RWPE1 (cell line): ENCODE results near the gene GAP43.
"Not testable (repeated sequence)": the region's sequence is repeated elsewhere in the genome, so short reads cannot be mapped to it uniquely, and the experiment has no call there.

Source experiments
- CTCF ChIA-PET: fragments of 350-600 bp; sonication (Branson Sonifier 250); formaldehyde crosslinking; extraction: SDS; loops from one replicate; lab custom pipeline; 2021; lab: Yijun Ruan, JAX
- POLR2A ChIA-PET: fragments of 400-600 bp; formaldehyde crosslinking; extraction: SDS; loops from one replicate; lab custom pipeline; 2020; ENCODE audit warnings: antibody characterized with exemption; ENCODE audit not compliant: low non-redundant PET; lab: Yijun Ruan, JAX
- DNase-seq: peaks from one replicate; pipeline ENCODE4 v3.0.0; 2012; ENCODE audit warnings: low spot score
- H3K27ac ChIP-seq: fragments of 450-650 bp; 2 replicates; pipeline ENCODE4 v1.5.1; 2017
- TF ChIP-seq, protein P1 (sequence below): fragments of 450-650 bp; conservative IDR thresholded peaks from 2 replicates; pipeline ENCODE4 v1.5.1; 2017; ENCODE audit warnings: low read depth, mild to moderate bottlenecking

The GAP43 gene

DNA sequence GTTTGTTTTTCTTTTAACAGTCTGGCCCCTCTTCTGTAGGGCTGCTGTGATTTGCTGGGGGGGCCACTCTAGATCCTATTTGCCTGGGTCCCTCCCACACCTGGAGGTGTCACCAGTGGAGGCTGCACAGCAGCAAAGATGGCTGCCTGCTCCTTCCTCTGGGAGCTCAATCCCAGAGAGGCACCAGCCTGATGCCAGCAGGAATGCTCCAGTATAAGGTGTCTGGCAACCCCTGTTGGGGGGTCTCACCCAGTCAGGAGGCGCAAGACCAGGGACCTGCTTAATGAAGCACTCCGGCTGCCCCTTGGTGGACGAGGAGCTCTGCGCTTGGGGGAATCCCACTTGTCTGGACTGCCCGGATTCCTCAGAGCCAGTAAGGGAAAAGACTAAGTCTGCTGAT is 118.3 kb downstream of the GAP43 start:
- no peak overlapping the region for H3K27ac ChIP-seq
- TF ChIP-seq, protein P1, sequence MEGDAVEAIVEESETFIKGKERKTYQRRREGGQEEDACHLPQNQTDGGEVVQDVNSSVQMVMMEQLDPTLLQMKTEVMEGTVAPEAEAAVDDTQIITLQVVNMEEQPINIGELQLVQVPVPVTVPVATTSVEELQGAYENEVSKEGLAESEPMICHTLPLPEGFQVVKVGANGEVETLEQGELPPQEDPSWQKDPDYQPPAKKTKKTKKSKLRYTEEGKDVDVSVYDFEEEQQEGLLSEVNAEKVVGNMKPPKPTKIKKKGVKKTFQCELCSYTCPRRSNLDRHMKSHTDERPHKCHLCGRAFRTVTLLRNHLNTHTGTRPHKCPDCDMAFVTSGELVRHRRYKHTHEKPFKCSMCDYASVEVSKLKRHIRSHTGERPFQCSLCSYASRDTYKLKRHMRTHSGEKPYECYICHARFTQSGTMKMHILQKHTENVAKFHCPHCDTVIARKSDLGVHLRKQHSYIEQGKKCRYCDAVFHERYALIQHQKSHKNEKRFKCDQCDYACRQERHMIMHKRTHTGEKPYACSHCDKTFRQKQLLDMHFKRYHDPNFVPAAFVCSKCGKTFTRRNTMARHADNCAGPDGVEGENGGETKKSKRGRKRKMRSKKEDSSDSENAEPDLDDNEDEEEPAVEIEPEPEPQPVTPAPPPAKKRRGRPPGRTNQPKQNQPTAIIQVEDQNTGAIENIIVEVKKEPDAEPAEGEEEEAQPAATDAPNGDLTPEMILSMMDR = no peak
- CTCF ChIA-PET = no interaction called here
- no peak for DNase-seq
- POLR2A ChIA-PET = no interaction called here

DNA sequence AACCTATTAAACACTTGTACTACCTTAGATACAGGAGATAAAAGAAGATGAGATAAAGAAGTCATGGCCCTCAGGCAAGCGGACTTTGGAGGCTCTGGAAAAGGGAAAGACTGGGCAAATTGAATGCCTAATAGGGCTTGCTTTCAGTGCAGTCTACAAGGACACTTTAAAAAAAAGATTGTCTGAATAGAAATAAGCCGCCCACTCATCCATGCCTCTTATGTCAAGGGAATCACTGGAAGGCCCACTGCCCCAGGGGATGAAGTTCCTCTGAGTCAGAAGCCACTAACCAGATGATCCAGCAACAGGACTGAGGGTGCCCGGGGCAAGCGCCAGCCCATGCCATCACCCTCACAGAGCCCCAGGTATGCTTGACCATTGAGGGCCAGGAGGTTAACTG is 121.2 kb downstream of the GAP43 start:
- POLR2A ChIA-PET, H3K27ac ChIP-seq, DNase-seq, CTCF ChIA-PET: not testable (repeated sequence)

DNA sequence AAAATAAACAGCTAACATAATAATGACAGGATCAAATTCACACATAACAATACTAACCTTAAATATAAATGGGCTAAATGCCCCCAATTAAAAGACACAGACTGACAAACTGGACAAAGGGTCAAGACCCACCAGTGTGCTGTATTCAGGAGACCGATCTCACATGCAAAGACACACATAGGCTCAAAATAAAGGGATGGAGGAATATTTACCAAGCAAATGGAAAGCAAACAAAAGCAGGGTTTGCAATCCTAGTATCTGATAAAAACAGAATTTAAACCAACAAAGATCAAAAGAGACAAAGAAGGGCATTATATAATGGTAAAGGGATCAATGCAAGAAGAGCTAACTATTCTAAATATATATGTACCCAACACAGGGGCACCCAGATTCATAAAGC is 129.7 kb downstream of the GAP43 start:
- H3K27ac ChIP-seq, POLR2A ChIA-PET, DNase-seq: not testable (repeated sequence)
- CTCF ChIA-PET = interaction anchor here (1.6 kb wide), 1 partner anchor 31 kb away, joined by 3 read pairs; no protein-coding TSS in a partner anchor

DNA sequence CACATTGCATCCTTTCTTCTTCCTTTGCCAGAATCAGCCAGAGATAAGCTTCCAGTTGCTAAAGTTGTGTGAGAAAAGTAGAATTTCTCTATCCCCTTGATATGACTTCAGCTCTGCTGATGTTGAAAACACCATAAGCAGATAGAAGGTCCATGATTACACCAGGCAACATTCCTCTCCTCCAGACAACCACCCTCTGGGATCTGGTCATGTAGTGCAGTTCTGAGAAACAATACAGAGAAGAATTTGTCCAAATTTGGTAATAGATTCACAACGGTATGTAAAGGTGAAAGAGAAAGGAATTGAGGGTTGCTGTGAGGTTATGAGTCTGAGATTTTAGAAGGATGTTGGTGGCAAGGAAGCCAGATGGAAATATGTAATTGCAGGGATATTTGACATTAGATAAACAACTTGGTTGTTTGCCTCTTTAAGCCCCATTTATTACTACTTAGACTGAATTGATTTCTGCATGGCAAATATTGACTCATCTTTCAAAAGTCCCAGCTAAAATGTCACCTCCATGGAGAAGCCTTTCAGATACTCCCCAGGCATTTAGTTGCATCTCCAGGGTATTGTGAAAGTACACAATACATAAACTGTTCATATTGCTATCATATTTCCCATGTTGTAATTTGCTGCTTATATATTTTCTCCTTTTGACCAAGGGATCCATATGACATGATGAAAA is 134.9 kb downstream of the GAP43 start:
- H3K27ac ChIP-seq = no peak overlapping the region
- CTCF ChIA-PET = interaction anchor here (0.6 to 0.8 kb wide), 2 partner anchors 65 to 1063 kb away, joined by 3 read pairs; no protein-coding TSS in a partner anchor
- DNase-seq = no peak
- POLR2A ChIA-PET = no interaction called here
- TF ChIP-seq, protein P1 = no peak

DNA sequence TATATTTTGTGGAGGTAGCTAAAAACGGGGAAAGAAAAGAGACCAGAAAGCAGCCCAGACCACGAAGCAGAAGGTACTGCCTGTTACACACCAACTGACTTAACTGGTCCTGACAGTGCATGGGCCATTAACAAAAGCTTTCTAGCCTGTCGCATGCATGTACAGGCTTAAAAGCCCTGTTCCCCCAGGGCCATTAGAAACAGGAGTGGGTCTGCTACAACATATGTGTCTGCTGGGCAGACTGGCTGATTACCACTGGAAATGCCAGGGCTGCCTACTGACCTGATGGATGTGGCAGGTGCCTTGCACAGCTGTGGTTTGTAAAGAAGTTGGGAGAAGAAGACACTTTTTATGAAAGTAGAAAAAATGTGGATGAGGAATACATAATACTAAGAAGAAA is 137.4 kb downstream of the GAP43 start:
- POLR2A ChIA-PET = no interaction called here
- DNase-seq = no peak
- CTCF ChIA-PET = no interaction called here
- no peak overlapping the region for H3K27ac ChIP-seq
- TF ChIP-seq, protein P1 = no peak

DNA sequence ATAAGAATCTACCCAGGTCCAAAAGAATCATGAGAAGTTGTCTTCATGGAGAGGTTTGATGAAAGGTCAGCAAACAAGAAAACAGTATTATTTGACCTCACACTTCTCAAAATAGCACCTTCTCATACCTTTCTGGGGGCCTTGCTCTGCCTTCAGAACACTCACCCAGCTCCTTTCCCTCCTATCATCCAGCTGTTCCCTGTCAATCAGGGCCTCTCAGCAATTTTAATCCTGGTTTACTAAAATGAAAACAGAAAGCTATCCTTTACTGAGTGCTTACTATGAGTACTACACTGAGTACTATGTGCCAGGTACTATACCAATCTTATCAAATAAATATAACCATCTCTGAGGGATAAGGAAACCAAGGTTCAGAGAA is 138.6 kb downstream of the GAP43 start:
- no peak overlapping the region for H3K27ac ChIP-seq
- ChIA-PET POLR2A (no interaction called here), CTCF (interaction anchor here (0.5 kb wide), 1 partner anchor 557 kb away, joined by 3 read pairs; no protein-coding TSS in a partner anchor)
- DNase-seq = no peak
- TF ChIP-seq, protein P1 = no peak

DNA sequence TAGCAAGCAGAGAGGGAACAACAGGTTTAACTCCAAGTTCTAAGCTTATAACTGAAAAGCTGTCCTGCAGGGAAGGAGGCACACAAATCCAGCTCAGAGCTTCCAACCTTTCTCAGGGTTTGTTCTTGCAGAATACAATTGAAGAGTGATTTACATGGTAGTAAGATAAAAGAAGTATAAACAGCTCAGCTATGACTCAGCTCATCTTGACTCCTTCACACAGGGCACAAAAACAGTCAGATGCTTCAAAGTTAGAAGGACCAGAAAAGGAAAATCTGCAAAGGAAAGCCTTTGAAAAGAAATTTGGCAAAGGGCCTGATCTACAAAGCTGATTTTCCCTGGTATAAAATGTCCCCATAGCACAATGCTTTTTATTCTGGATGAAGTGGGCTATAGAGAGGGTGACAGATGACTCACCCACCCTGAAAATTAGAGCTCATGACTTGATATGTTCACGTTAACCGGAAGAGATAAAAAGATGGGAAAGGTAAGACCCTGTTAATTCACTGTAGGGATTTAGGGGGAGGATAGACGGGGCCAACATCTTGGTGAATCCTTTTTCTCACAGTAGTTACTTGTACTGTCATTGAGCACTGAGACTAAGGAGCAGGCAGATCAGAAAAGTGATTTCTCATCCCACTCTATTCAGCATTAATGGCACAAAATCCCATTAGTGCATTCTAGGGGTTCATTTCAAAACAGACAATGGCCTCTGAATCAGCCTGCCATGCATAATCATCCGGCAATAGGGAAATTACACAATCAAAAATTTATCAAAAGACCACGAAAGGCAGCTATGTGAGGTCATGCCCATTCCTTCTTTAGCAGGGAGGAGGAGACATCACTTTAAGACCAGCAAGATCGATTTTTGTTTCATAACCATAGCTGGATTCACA is 143.5 kb downstream of the GAP43 start:
- TF ChIP-seq, protein P1 = no peak
- POLR2A ChIA-PET = no interaction called here
- DNase-seq = no peak
- no peak overlapping the region for H3K27ac ChIP-seq
- CTCF ChIA-PET = no interaction called here
